GM04503 (cell line): ENCODE data around the gene TCAP.

Experiments used
- DNase-seq: peaks from one replicate; pipeline ENCODE4 v3.0.0-alpha.2; 2012; ENCODE audit warnings: low read depth

Gene TCAP

GRCh38 chr17:39629494-39629880, 35.7 kb upstream of the TCAP start:
- no peak for DNase-seq

- no peak for DNase-seq
Measured at GRCh38 chr17:39629898-39630297, 35.3 kb upstream of the TCAP start.

- DNase-seq: no peak
Measured at GRCh38 chr17:39631403-39631802, 33.7 kb upstream of the TCAP start.

- no peak for DNase-seq
Measured at GRCh38 chr17:39632153-39632941, 32.8 kb upstream of the TCAP start.

GRCh38 chr17:39633570-39634183, 31.5 kb upstream of the TCAP start:
- DNase-seq: no peak

GRCh38 chr17:39634384-39634871, 30.7 kb upstream of the TCAP start:
- no peak for DNase-seq

GRCh38 chr17:39635614-39636176, 29.5 kb upstream of the TCAP start:
- no peak for DNase-seq

- DNase-seq: no peak
Measured at GRCh38 chr17:39636587-39636926, 28.6 kb upstream of the TCAP start.

GRCh38 chr17:39636927-39637736, 28.0 kb upstream of the TCAP start, which contains the start of gene STARD3:
Gene STARD3 (plus strand): TSS chr17:39637144. CDS start chr17:39653532, 16,388 bp downstream.
- DNase-seq: peak; percentile 41

GRCh38 chr17:39638317-39638716, 26.8 kb upstream of the TCAP start:
- DNase-seq: no peak

- no peak for DNase-seq
Measured at GRCh38 chr17:39639043-39639442, 26.1 kb upstream of the TCAP start.

- DNase-seq: no peak
Measured at GRCh38 chr17:39639566-39640458, 25.3 kb upstream of the TCAP start.

- DNase-seq: no peak
Measured at GRCh38 chr17:39640591-39641031, 24.5 kb upstream of the TCAP start.

- no peak for DNase-seq
Measured at GRCh38 chr17:39641097-39641496, 24.1 kb upstream of the TCAP start.

- no peak for DNase-seq
Measured at GRCh38 chr17:39641883-39642282, 23.3 kb upstream of the TCAP start.

GRCh38 chr17:39642291-39643074, 22.7 kb upstream of the TCAP start:
- no peak for DNase-seq

GRCh38 chr17:39643271-39643670, 21.9 kb upstream of the TCAP start:
- DNase-seq: no peak

- DNase-seq: no peak
Measured at GRCh38 chr17:39647256-39647655, 17.9 kb upstream of the TCAP start.

GRCh38 chr17:39648616-39649366, 16.4 kb upstream of the TCAP start:
- no peak for DNase-seq

GRCh38 chr17:39650121-39650579, 15.0 kb upstream of the TCAP start:
- DNase-seq: no peak
